ENCODE data around the gene FGF11. TPM values are rescaled to one million over a fixed set of nuclear protein-coding genes. Genes with fewer than 3 reads are reported as not detected.

Gene FGF11
- total and polyA plus RNA-seq, 2 of the 13 experiments (the other 11 are each of a cell fraction or from before 2014, with no cell fraction given) = 0.20 to 7.6 TPM

DNA sequence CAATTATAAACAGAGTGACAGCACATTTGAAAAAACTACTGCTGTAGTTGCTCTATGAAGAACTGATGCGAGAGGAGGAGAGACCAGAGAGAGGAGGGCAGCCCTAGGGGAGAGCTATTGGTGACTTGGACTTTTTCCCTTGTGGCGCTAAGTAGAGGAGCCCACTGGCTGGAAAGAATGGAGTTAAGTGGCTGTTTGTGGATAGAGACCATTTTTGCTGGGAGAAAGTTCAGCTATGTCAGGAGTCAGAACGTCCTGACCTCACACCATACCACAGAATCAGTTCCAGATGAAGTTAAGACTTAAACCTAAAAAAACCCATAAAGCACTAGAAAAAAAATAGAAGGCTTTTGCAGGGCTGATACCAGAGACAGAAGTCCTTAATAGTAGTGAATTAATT lies 46.9 kb downstream of the FGF11 start:
- ChIA-PET CTCF (ENCODE audit: low intra/inter-chr PET ratio, low total read pairs) (no interaction called here), POLR2A (interaction anchor here (0.9 to 5.5 kb wide), 5 partner anchors 10 to 200 kb away, joined by 3 to 41 read pairs (median 10); partner anchors contain the start of genes TMEM256 and TMEM95)
- peak overlapping the region; percentile 81 for H3K9ac ChIP-seq (ENCODE audit: insufficient read depth, low read depth, low read length)
- H3K79me2 ChIP-seq (ENCODE audit: insufficient read depth, low read length) = peaks cover 57% of the 10 kb centered on the region
- in situ Hi-C loops (cut with HindIII; ENCODE audit: extremely low pct_ligation_motif_present, low pct_unique_long_range_greater_than_20kb) = no loop called here
- peak overlapping the region; percentile 34 for H3K27ac ChIP-seq (ENCODE audit: extremely low read length, insufficient read depth, low read length)
- peaks cover 0 to 8% of the 10 kb centered on the region in 2 experiments; a peak in 1 of 5 replicates for H3K36me3 ChIP-seq (replicated peaks in 1 of 2; ENCODE audit: control insufficient read depth in 1 of 2, insufficient read depth in 2 of 2, low read length in 2 of 2)
- no peak overlapping the region for H2AFZ ChIP-seq (ENCODE audit: low read length)
- ATAC-seq (no peak), DNase-seq (ENCODE audit: low spot score) (no peak), FAIRE-seq (no peak)
- H3K4me2 ChIP-seq (ENCODE audit: low read depth, low read length) = peak overlapping the region; percentile 99
- WGBS (ENCODE audit: low lambda C conversion rate) = 28% methylated on average over 3 of the region's 3 CpGs
- no peaks in the 10 kb centered on the region for H3K9me3 ChIP-seq (ENCODE audit: low read length)
- peak overlapping the region; percentile 64 to 82 (median 70); a peak in 5 of 6 replicates for H3K4me3 ChIP-seq (replicated peaks in 1 of 3; ENCODE audit: insufficient read depth in 1 of 3, low read depth in 2 of 3, low read length in 3 of 3)
- H3K27me3 ChIP-seq (ENCODE audit: control insufficient read depth in 1 of 2, insufficient read depth in 2 of 2, low read length in 2 of 2) = no peaks in the 10 kb centered on the region; a peak in 2 of 5 replicates
- intact Hi-C loops (cut with micrococcal nuclease; ENCODE audit: unreplicated experiment) = no loop called here
- H4K20me1 ChIP-seq (ENCODE audit: insufficient read depth, low read length) = peaks cover 49% of the 10 kb centered on the region
- TF ChIP-seq, protein P1, sequence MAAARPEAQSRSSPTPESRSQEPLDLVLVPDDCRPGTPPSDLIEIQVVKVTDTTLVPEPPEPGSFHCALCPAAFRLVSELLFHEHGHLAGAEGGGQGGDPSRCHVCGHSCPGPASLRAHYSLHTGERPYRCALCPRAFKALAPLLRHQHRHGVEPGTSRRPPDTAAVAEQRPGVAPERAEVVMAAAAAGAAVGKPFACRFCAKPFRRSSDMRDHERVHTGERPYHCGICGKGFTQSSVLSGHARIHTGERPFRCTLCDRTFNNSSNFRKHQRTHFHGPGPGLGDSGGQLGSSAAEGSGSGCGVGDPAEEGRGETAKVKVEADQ (CRISPR knock-in tag; IDR thresholded peaks at IDR 0.05; ENCODE audit: borderline replicate concordance) = no peak
- TF ChIP-seq SOX5 (CRISPR knock-in tag; IDR thresholded peaks at IDR 0.05; ENCODE audit: borderline replicate concordance) (no peak), ZNF292 (CRISPR knock-in tag; IDR thresholded peaks at IDR 0.05; ENCODE audit: borderline replicate concordance, low read depth) (no peak), SAP130 (CRISPR knock-in tag; IDR thresholded peaks at IDR 0.05; ENCODE audit: low read depth) (peak; percentile 2; the same call in 1 of the 2 replicates), MEF2D (CRISPR knock-in tag; IDR thresholded peaks at IDR 0.05) (0 out of 2 replicates have a peak, but pooled peaks have one; percentile 7), FOXM1 (CRISPR knock-in tag; IDR thresholded peaks at IDR 0.05) (no peak), PLRG1 (conservative IDR thresholded peaks at IDR 0.05) (no peak)
- no TSS peak for BruUV-seq (replicated peaks)
- H3K4me1 ChIP-seq (ENCODE audit: insufficient read depth, low read length) = peaks cover 73% of the 10 kb centered on the region

DNA sequence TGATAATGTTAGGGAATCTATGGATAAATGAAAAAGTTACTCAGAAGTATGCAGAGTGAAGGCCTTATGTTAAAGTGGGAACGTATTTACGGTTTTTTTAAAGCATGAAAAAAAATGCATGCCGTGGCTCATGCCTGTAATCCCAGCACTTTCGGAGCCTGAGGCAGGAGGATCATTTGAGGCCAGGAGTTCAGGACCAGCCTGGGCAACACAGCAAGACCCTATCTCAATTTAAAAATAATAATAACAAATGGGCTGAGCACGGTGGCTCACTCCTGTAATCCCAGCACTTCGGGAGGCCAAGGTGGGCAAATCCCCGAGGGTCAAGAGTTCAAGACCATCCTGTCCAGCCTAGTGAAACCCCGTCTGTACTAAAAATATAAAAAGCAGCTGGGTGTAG lies 50.8 kb downstream of the FGF11 start:
- peaks cover 74% of the 10 kb centered on the region for H4K20me1 ChIP-seq (ENCODE audit: insufficient read depth, low read length)
- H3K4me2 ChIP-seq (ENCODE audit: low read depth, low read length) = 0 out of 2 replicates have a peak overlapping the region, but pooled peaks have one; percentile 3
- ATAC-seq (no peak), DNase-seq (ENCODE audit: low spot score) (no peak), FAIRE-seq (no peak)
- H3K9me3 ChIP-seq (ENCODE audit: low read length) = no peaks in the 10 kb centered on the region
- ChIA-PET POLR2A (no interaction called here), CTCF (ENCODE audit: low intra/inter-chr PET ratio, low total read pairs) (no interaction called here)
- intact Hi-C loops (cut with micrococcal nuclease; ENCODE audit: unreplicated experiment) = no loop called here
- H3K4me3 ChIP-seq (replicated peaks in 1 of 3; ENCODE audit: insufficient read depth in 1 of 3, low read depth in 2 of 3, low read length in 3 of 3) = no peak overlapping the region
- in situ Hi-C loops (cut with HindIII; ENCODE audit: extremely low pct_ligation_motif_present, low pct_unique_long_range_greater_than_20kb) = no loop called here
- no peaks in the 10 kb centered on the region; a peak in 1 of 5 replicates for H3K27me3 ChIP-seq (ENCODE audit: control insufficient read depth in 1 of 2, insufficient read depth in 2 of 2, low read length in 2 of 2)
- H3K9ac ChIP-seq (ENCODE audit: insufficient read depth, low read depth, low read length) = no peak overlapping the region
- BruUV-seq (replicated peaks) = no TSS peak
- no peak overlapping the region for H3K27ac ChIP-seq (ENCODE audit: extremely low read length, insufficient read depth, low read length)
- no peak overlapping the region for H2AFZ ChIP-seq (ENCODE audit: low read length)
- WGBS (ENCODE audit: low lambda C conversion rate) = 81% methylated on average over 8 of the region's 8 CpGs
- TF ChIP-seq ZNF121 (CRISPR knock-in tag; IDR thresholded peaks at IDR 0.05) (peak; percentile 65; the same call in 1 of the 2 replicates), ZFYVE20 (CRISPR knock-in tag; IDR thresholded peaks at IDR 0.05; ENCODE audit: borderline replicate concordance, low read depth) (no peak)
- H3K36me3 ChIP-seq (replicated peaks in 1 of 2; ENCODE audit: control insufficient read depth in 1 of 2, insufficient read depth in 2 of 2, low read length in 2 of 2) = peaks cover 0 to 24% of the 10 kb centered on the region in 2 experiments; a peak in 4 of 5 replicates
- peaks cover 87% of the 10 kb centered on the region for H3K79me2 ChIP-seq (ENCODE audit: insufficient read depth, low read length)
- H3K4me1 ChIP-seq (ENCODE audit: insufficient read depth, low read length) = peaks cover 70% of the 10 kb centered on the region

Data from HepG2 (cell line).